WTC11 (cell line): ENCODE results near the gene PFDN2. TPM values are rescaled to one million over a fixed set of nuclear protein-coding genes. Genes with fewer than 3 reads are reported as not detected.

Source experiments
- ATAC-seq: fragments of 200-7000 bp; cut with Tn5 transposase; 2 replicates; pipeline ENCODE4 v1.10.0; 2021; ENCODE audit warnings: mild to moderate bottlenecking, moderate library complexity
- CTCF ChIA-PET: fragments of 300-600 bp; sonication (Branson Sonifier 250); formaldehyde crosslinking; loops from one replicate; lab custom pipeline; 2021; ENCODE audit warnings: antibody characterized with exemption; lab: Charles Lee
- POLR2A ChIA-PET: fragments of 350-600 bp; sonication (Branson Sonifier 250); formaldehyde crosslinking; loops from one replicate; lab custom pipeline; 2021; ENCODE audit warnings: antibody characterized with exemption; lab: Charles Lee
- DNase-seq: peaks from one replicate; pipeline ENCODE4 v3.0.0; 2021; ENCODE audit warnings: low spot score
- H3K27ac Mint-ChIP-seq: 2 replicates; pipeline ENCODE4 v1.8.0; 2021; ENCODE audit warnings: mixed read lengths
- H3K27me3 Mint-ChIP-seq: 2 replicates; pipeline ENCODE4 v1.8.0; 2021; ENCODE audit warnings: low read depth, mild to moderate bottlenecking, moderate library complexity, mixed read lengths
- H3K36me3 Mint-ChIP-seq: 2 replicates; pipeline ENCODE4 v1.8.0; 2021; ENCODE audit warnings: mixed read lengths
- H3K4me1 Mint-ChIP-seq: 2 replicates; pipeline ENCODE4 v1.8.0; 2022; ENCODE audit warnings: mixed read lengths
- H3K4me3 Mint-ChIP-seq: 2 replicates; pipeline ENCODE4 v1.8.0; 2021; ENCODE audit warnings: mild to moderate bottlenecking, moderate library complexity, mixed read lengths
- H3K9me3 Mint-ChIP-seq: 2 replicates; pipeline ENCODE4 v1.8.0; 2021; ENCODE audit warnings: mixed read lengths
- AFF4 ChIP-seq: sonication (generic); formaldehyde crosslinking; IDR thresholded peaks from 2 replicates; pipeline ENCODE4 v1.8.1; 2023; ENCODE audit warnings: mild to moderate bottlenecking, missing genetic modification reagents, borderline replicate concordance
- CREB1 ChIP-seq: sonication (generic); formaldehyde crosslinking; IDR thresholded peaks from 2 replicates; pipeline ENCODE4 v1.8.0; 2023; ENCODE audit warnings: mild to moderate bottlenecking, missing genetic modification reagents
- GABPB1 ChIP-seq: sonication (generic); formaldehyde crosslinking; IDR thresholded peaks from 2 replicates; pipeline ENCODE4 v1.8.1; 2023; ENCODE audit warnings: mild to moderate bottlenecking, missing genetic modification reagents
- HMGA2 ChIP-seq: fragments of 250-450 bp; sonication (Bioruptor Pico); IDR thresholded peaks from 2 replicates; pipeline ENCODE4 v1.4.0; 2021; ENCODE audit warnings: mild to moderate bottlenecking, moderate library complexity
- IRF1 ChIP-seq: sonication (generic); formaldehyde crosslinking; IDR thresholded peaks from 2 replicates; pipeline ENCODE4 v1.8.0; 2023; ENCODE audit warnings: missing genetic modification reagents
- NFE2L1 ChIP-seq: sonication (generic); formaldehyde crosslinking; IDR thresholded peaks from 2 replicates; pipeline ENCODE4 v1.8.1; 2023; ENCODE audit warnings: missing genetic modification reagents
- NFYB ChIP-seq: sonication (generic); formaldehyde crosslinking; conservative IDR thresholded peaks from 2 replicates; pipeline ENCODE4 v1.8.0; 2022; ENCODE audit warnings: low read depth, missing genetic modification reagents
- SMAD3 ChIP-seq: sonication (generic); formaldehyde crosslinking; IDR thresholded peaks from 2 replicates; pipeline ENCODE4 v1.8.0; 2022; ENCODE audit warnings: missing genetic modification reagents, mild to moderate bottlenecking, borderline replicate concordance
- SMAD4 ChIP-seq: sonication (generic); formaldehyde crosslinking; IDR thresholded peaks from 2 replicates; pipeline ENCODE4 v1.8.0; 2022; ENCODE audit warnings: mild to moderate bottlenecking, missing genetic modification reagents
- TEAD4 ChIP-seq: sonication (generic); formaldehyde crosslinking; IDR thresholded peaks from 2 replicates; pipeline ENCODE4 v1.8.0; 2022; ENCODE audit warnings: mild to moderate bottlenecking, missing genetic modification reagents
- ZBTB43 ChIP-seq: sonication (generic); formaldehyde crosslinking; IDR thresholded peaks from 2 replicates; pipeline ENCODE4 v1.8.1; 2023; ENCODE audit warnings: mild to moderate bottlenecking, missing genetic modification reagents
- ZMAT4 ChIP-seq: fragments of 250-450 bp; sonication (Bioruptor Pico); IDR thresholded peaks from 2 replicates; pipeline ENCODE4 v1.9.0; 2021; ENCODE audit warnings: mild to moderate bottlenecking
- ZNF121 ChIP-seq: sonication (generic); formaldehyde crosslinking; IDR thresholded peaks from 2 replicates; pipeline ENCODE4 v1.8.0; 2023; ENCODE audit warnings: missing genetic modification reagents
- ZNF219 ChIP-seq: sonication (generic); formaldehyde crosslinking; IDR thresholded peaks from 2 replicates; pipeline ENCODE4 v1.8.0; 2023; ENCODE audit warnings: missing genetic modification reagents, mild to moderate bottlenecking, borderline replicate concordance
- ZNF263 ChIP-seq: sonication (generic); formaldehyde crosslinking; IDR thresholded peaks from 2 replicates; pipeline ENCODE4 v1.8.1; 2022; ENCODE audit warnings: low read depth, mild to moderate bottlenecking, moderate library complexity, missing genetic modification reagents
- ZNF281 ChIP-seq: sonication (generic); formaldehyde crosslinking; IDR thresholded peaks from 2 replicates; pipeline ENCODE4 v1.8.0; 2023; ENCODE audit warnings: mild to moderate bottlenecking, missing genetic modification reagents
- ZNF532 ChIP-seq: fragments of 250-450 bp; sonication (Bioruptor Pico); IDR thresholded peaks from 2 replicates; pipeline ENCODE4 v1.9.0; 2021; ENCODE audit warnings: mild to moderate bottlenecking, borderline replicate concordance
- ZSCAN18 ChIP-seq: fragments of 250-450 bp; sonication (Bioruptor Pico); IDR thresholded peaks from 2 replicates; pipeline ENCODE4 v2.1.2; 2022; ENCODE audit warnings: mild to moderate bottlenecking, moderate library complexity
- total RNA-seq: library from RNA; stranded (reverse); gene quantifications from 3 replicates; pipeline ENCODE4 v1.2.3, GENCODE V29; 2021

The PFDN2 gene
- total RNA-seq, 1 experiment from 2014 or later = 92.6 TPM

GRCh38 chr1:161145832-161146231, 28.0 kb upstream of the PFDN2 start (continued):
- TF ChIP-seq ZNF281 (CRISPR knock-in tag) = no peak
- TF ChIP-seq SMAD3 = no peak
- TF ChIP-seq ZNF263 = no peak
- no peak for TF ChIP-seq AFF4 (CRISPR knock-in tag)
- no peak for TF ChIP-seq GABPB1 (CRISPR knock-in tag)
- no peak for TF ChIP-seq SMAD4 (CRISPR knock-in tag)

GRCh38 chr1:161140755-161141400, 23.0 kb upstream of the PFDN2 start:
- Mint-ChIP-seq H3K36me3 (no peaks in the 10 kb centered on the region), H3K27ac (no peak overlapping the region), H3K4me3 (no peak overlapping the region), H3K9me3 (no peaks in the 10 kb centered on the region), H3K27me3 (no peaks in the 10 kb centered on the region), H3K4me1 (peaks cover 8% of the 10 kb centered on the region)
- ATAC-seq (no peak), DNase-seq (no peak)
- POLR2A ChIA-PET = no interaction called here
- CTCF ChIA-PET = interaction anchor here (1.0 to 2.7 kb wide), 6 partner anchors 8 to 150 kb away, joined by 3 to 17 read pairs (median 4); partner anchors contain the start of genes DEDD and KLHDC9
- no peak for TF ChIP-seq NFE2L1 (CRISPR knock-in tag)
- no peak for TF ChIP-seq ZNF121 (CRISPR knock-in tag)
- no peak for TF ChIP-seq ZBTB43 (CRISPR knock-in tag)
- no peak for TF ChIP-seq HMGA2
- TF ChIP-seq ZNF219 (CRISPR knock-in tag) = no peak
- TF ChIP-seq TEAD4 (CRISPR knock-in tag) = no peak
- no peak for TF ChIP-seq NFYB
- no peak for TF ChIP-seq ZMAT4 (CRISPR knock-in tag)
- TF ChIP-seq GABPB1 (CRISPR knock-in tag) = no peak
- no peak for TF ChIP-seq ZNF281 (CRISPR knock-in tag)
- TF ChIP-seq CREB1 (CRISPR knock-in tag) = no peak
- no peak for TF ChIP-seq IRF1
- no peak for TF ChIP-seq ZSCAN18 (CRISPR knock-in tag)
- no peak for TF ChIP-seq ZNF532 (CRISPR knock-in tag)
